Left ventricle myocardium inferior (tissue), 1 donor: ENCODE measurements around the gene BCR. TPM values are rescaled to one million over a fixed set of nuclear protein-coding genes. Genes with fewer than 3 reads are reported as not detected.

ENCODE experiments used
- DNase-seq: peaks from one replicate; pipeline ENCODE4 v3.0.0-alpha.2; 2020
- H3K27ac ChIP-seq: fragments of 200-600 bp; replicated peaks from 2 replicates; pipeline ENCODE4 v1.8.0; 2021
- H3K27me3 ChIP-seq: fragments of 200-600 bp; 2 replicates; pipeline ENCODE4 v1.8.0; 2021; ENCODE audit warnings: low read depth
- H3K36me3 ChIP-seq: fragments of 200-600 bp; 2 replicates; pipeline ENCODE4 v1.8.0; 2021
- H3K4me1 ChIP-seq: fragments of 200-600 bp; 2 replicates; pipeline ENCODE4 v1.8.0; 2021
- H3K4me3 ChIP-seq: fragments of 200-600 bp; 2 replicates; pipeline ENCODE4 v1.8.0; 2021; ENCODE audit warnings: mild to moderate bottlenecking, moderate library complexity
- H3K9me3 ChIP-seq: fragments of 200-600 bp; replicated peaks from 2 replicates; pipeline ENCODE4 v1.8.0; 2021
- CTCF ChIP-seq: fragments of 200-600 bp; IDR thresholded peaks from 2 replicates; pipeline ENCODE4 v1.8.0; 2021; ENCODE audit warnings: antibody characterized with exemption, mild to moderate bottlenecking, borderline replicate concordance
- intact Hi-C: fragments of 100-400 bp; cut with micrococcal nuclease; formaldehyde crosslinking; loops from one replicate; pipeline ENCODE4 v1.11.0; 2022
- total RNA-seq: library from RNA; stranded (reverse); fragmentation: NEBNext Ultra II Directional; extraction: Animal tissue kit (Norgen Biotek cat#: 25700); gene quantifications from one replicate; pipeline ENCODE4 v1.2.1, GENCODE V29; 2021
- donor health status: DM: no; HTN: yes; CAD: no; lungs with severe emphysema.

The BCR gene
- total RNA-seq, 1 donor from 2014 or later = 26.7 TPM

DNA sequence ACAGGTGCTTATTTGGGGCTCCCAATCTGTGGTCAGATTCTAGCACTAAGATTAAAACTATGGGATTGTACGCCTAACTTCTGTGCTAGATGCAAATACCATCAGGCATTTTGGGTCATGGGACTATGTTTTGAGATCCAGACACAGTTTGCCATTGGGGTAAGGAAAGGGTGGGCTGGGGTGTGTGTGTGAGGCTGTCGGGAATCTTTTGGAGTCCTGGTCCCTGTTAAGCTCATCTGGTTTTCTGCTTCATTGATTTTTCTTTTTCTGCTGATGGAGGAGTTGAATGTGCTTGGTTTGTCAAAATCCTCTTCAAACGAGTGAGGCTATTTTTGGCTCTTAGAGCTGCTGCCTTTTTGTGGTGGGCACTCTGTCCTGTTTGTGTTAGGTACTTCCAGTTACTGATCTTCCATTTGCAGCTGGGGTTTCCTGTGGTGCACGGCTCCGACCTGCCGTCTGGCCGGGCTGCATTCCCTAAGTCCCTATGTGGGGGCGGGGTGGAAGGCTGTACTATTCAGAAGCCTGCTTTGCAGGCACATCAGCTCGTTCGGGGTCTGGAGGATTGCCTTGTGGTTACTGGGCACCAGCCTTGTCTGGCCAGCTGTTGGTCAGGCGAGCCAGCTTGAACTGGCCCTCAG, 2.9 kb downstream of the BCR start:
- no peaks in the 10 kb centered on the region for H3K27me3 ChIP-seq
- no peak for TF ChIP-seq CTCF
- H3K4me3 ChIP-seq = peak overlapping the region; percentile 78
- intact Hi-C loops = no loop called here
- H3K36me3 ChIP-seq = no peaks in the 10 kb centered on the region
- no peaks in the 10 kb centered on the region for H3K9me3 ChIP-seq
- DNase-seq = peak; percentile 35
- peaks cover 74% of the 10 kb centered on the region for H3K4me1 ChIP-seq
- peak overlapping the region; percentile 27 for H3K27ac ChIP-seq

DNA sequence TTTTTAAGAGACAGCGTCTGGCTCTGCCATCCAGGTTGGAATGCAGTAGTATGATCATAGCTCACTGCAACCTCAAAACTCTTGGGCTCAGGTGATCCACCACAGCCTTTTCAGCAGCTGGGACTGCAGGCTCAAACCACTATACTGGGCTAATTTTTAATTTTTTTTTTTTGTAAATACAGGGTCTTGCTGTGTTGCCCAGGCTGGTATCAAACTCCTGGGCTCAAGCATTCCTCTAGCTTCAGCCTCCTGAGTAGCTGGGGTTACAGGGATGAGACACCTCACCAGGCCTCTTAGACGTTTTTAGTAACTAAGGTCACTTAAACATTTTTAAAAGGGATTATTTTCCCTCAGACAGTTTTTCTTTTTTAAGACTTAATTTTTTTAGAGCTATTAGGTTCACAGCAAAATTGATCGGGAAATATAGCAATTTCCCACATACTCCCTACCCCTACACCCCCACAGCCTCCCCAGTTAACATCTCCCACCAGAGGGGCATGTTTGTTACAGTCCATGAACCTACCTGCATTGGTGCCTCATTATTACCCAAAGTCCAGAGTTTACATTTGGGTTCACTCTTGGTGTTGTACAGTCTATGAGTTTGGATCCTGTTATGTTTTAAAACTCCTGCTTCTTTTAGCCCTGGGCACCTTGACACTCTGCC, 3.9 kb downstream of the BCR start:
- DNase-seq = no peak
- Histone ChIP-seq H3K36me3 (no peaks in the 10 kb centered on the region), H3K27ac (no peak overlapping the region), H3K4me1 (peaks cover 68% of the 10 kb centered on the region), H3K27me3 (no peaks in the 10 kb centered on the region), H3K9me3 (no peaks in the 10 kb centered on the region), H3K4me3 (peak overlapping the region; percentile 78)
- intact Hi-C loops = no loop called here
- no peak for TF ChIP-seq CTCF

- TF ChIP-seq CTCF = no peak
- Histone ChIP-seq H3K27me3 (no peaks in the 10 kb centered on the region), H3K36me3 (no peaks in the 10 kb centered on the region), H3K4me1 (peaks cover 63% of the 10 kb centered on the region), H3K9me3 (no peaks in the 10 kb centered on the region), H3K4me3 (no peak overlapping the region), H3K27ac (no peak overlapping the region)
- intact Hi-C loops = no loop called here
- DNase-seq = no peak
Observed at GRCh38 chr22:23184764-23185113, 4.4 kb downstream of the BCR start.

DNA sequence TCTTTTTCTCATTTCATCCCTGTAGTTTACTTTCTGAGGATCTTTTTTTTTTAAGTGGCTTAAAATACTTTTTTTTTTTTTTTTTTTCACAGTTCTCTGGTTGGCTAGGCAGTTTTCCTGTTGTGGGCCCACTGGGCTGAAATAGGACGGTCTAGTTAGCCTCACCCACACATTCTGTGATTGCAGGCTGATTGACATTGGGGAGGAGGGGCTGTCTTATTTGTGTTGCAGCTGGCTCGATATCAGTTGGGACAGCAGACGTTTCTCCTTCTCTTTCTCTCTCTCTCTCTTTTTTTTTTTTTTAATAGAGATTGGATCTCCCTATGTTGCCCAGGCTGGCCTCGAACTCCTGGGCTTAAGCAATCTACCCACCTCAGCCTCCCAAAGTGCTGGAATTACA, 6.9 kb downstream of the BCR start:
- Histone ChIP-seq H3K36me3 (no peaks in the 10 kb centered on the region), H3K4me1 (peaks cover 73% of the 10 kb centered on the region), H3K27ac (no peak overlapping the region), H3K9me3 (no peaks in the 10 kb centered on the region), H3K4me3 (no peak overlapping the region), H3K27me3 (no peaks in the 10 kb centered on the region)
- intact Hi-C loops = no loop called here
- no peak for TF ChIP-seq CTCF
- DNase-seq = no peak

DNA sequence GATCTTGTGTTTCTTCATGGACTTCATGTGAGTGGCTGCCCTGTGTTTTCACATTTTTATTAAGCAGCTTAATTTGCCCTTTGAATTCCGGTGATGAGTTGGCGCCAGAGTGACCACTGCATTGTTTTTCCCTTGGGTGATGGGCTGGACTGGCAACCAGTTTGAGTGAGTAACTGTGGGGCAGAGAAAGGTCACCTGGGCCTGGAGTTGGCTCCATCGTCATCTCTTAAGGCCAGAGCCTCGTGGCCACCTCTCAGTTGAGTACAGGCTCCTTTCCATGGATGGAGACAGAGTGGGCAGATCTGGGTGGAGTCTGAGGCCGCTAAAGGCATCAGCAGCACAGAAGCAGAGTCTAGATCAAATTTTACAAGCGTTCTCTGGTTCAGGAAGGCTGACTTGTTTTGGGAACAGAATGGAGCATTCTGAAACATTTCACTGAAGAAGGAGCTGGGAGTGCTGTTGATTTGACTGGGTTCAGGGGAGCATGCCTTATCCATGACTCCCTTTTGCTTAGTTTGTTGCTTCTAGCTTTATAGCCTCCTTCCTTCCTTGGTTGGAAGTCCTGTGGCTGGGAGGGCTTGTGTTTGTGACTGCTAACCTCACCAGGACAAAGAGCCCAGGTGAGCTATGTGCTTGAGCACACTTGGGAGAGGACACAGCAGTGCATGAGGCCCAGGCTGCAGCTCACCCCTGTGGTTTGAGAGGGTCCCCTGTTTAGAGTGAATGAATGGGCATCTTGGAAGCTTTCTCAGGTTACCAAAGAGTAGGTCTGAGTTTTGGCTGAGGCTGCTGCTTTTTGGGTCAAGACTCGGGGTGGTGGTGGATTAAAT, 7.8 kb downstream of the BCR start:
- DNase-seq = no peak

More for the DNA sequence above, 7.8 kb downstream of the BCR start:
- Histone ChIP-seq H3K4me1 (peaks cover 73% of the 10 kb centered on the region), H3K36me3 (no peaks in the 10 kb centered on the region), H3K27me3 (no peaks in the 10 kb centered on the region), H3K9me3 (no peaks in the 10 kb centered on the region), H3K27ac (no peak overlapping the region), H3K4me3 (no peak overlapping the region)
- TF ChIP-seq CTCF = no peak
- intact Hi-C loops = no loop called here
